NB4 (cell line): ENCODE measurements around the gene GALNT2.

Experiments used
- MYC ChIP-seq: IDR thresholded peaks from 2 replicates; pipeline ENCODE4 v1.6.1; 2011; ENCODE audit warnings: low read depth, low read length
- POLR2A ChIP-seq: IDR thresholded peaks from 2 replicates; pipeline ENCODE4 v1.6.1; 2011; ENCODE audit warnings: mild to moderate bottlenecking; ENCODE audit not compliant: insufficient read length; ENCODE audit errors: extremely low read depth
- TF ChIP-seq, protein P1 (sequence below): IDR thresholded peaks from one replicate; pipeline ENCODE4 v1.5.1; 2012; ENCODE audit warnings: low read depth, low read length
- TF ChIP-seq, protein P2 (sequence below): IDR thresholded peaks from 2 replicates; pipeline ENCODE4 v1.6.1; 2011; ENCODE audit warnings: low read depth, low read length

DNA sequence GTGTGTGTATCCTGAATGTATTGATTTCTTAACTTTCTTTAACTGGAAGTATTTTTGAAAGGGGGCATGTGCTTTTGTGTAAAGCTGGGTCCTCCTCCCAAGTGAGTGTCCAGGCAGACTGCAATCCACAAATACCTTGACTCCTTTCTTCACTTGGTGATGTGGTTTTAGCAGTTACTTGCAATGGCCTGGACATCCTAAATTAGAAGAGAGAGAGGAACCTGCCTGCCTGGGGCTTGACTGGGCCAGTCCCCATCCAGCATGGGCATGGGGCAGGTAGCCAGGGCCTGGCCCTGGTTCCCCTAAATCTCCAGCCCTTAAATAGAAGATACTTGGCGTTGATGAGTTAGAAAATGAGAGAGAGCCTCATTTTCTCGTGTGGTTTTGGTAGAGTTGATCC is 199.4 kb downstream of the GALNT2 start:
- no peak for TF ChIP-seq POLR2A
- TF ChIP-seq, protein P1, sequence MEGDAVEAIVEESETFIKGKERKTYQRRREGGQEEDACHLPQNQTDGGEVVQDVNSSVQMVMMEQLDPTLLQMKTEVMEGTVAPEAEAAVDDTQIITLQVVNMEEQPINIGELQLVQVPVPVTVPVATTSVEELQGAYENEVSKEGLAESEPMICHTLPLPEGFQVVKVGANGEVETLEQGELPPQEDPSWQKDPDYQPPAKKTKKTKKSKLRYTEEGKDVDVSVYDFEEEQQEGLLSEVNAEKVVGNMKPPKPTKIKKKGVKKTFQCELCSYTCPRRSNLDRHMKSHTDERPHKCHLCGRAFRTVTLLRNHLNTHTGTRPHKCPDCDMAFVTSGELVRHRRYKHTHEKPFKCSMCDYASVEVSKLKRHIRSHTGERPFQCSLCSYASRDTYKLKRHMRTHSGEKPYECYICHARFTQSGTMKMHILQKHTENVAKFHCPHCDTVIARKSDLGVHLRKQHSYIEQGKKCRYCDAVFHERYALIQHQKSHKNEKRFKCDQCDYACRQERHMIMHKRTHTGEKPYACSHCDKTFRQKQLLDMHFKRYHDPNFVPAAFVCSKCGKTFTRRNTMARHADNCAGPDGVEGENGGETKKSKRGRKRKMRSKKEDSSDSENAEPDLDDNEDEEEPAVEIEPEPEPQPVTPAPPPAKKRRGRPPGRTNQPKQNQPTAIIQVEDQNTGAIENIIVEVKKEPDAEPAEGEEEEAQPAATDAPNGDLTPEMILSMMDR = no peak
- no peak for TF ChIP-seq MYC
- TF ChIP-seq, protein P2, sequence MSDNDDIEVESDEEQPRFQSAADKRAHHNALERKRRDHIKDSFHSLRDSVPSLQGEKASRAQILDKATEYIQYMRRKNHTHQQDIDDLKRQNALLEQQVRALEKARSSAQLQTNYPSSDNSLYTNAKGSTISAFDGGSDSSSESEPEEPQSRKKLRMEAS = no peak
